HUES64 (cell line): ENCODE data around the gene GTF2F2.
"Not testable (repeated sequence)": the region's sequence is repeated elsewhere in the genome, so short reads cannot be mapped to it uniquely, and the experiment has no call there.

Source experiments
- H3K27ac ChIP-seq: 2 replicates; pipeline ENCODE4 v1.7.0; 2013; ENCODE audit warnings: low read depth, low read length, inconsistent platforms
- H3K27me3 ChIP-seq: 2 replicates; pipeline ENCODE4 v1.6.1; 2013; ENCODE audit warnings: mild to moderate bottlenecking, low read length; ENCODE audit not compliant: insufficient read depth
- H3K36me3 ChIP-seq: 2 replicates; pipeline ENCODE4 v1.6.1; 2013; ENCODE audit warnings: mild to moderate bottlenecking, low read length; ENCODE audit not compliant: insufficient read depth
- H3K4me1 ChIP-seq: 2 replicates; pipeline ENCODE4 v1.6.1; 2013; ENCODE audit warnings: mild to moderate bottlenecking, low read length, moderate library complexity; ENCODE audit not compliant: insufficient read depth
- H3K4me3 ChIP-seq: 2 replicates; pipeline ENCODE4 v1.5.1; 2013; ENCODE audit warnings: mild to moderate bottlenecking, low read length, moderate library complexity
- H3K9ac ChIP-seq: 2 replicates; pipeline ENCODE4 v1.6.1; 2013; ENCODE audit warnings: mild to moderate bottlenecking, low read depth, low read length
- H3K9me3 ChIP-seq: 2 replicates; pipeline ENCODE4 v1.6.1; 2013; ENCODE audit warnings: low read depth, low read length; ENCODE audit not compliant: insufficient read depth
- WGBS: fragments of 150-250, 120-280 bp; methylation state at CpG from one replicate; pipeline ENCODE4 v1.1.7; 2013; ENCODE audit warnings: missing lambda C conversion rate; 5-methylcytosine and 5-hydroxymethylcytosine counted together

GTF2F2 gene

GRCh38 chr13:45180713-45181601 is 60.6 kb downstream of the GTF2F2 start:
- WGBS, result 96% methylated on average over 7 of the region's 7 CpGs
- peaks cover 9% of the 10 kb centered on the region; the same call in 1 of the 2 replicates for H3K36me3 ChIP-seq
- H3K27me3 ChIP-seq, result no peaks in the 10 kb centered on the region
- no peaks in the 10 kb centered on the region for H3K9me3 ChIP-seq
- H3K9ac ChIP-seq, result no peak overlapping the region
- no peak overlapping the region for H3K27ac ChIP-seq
- H3K4me1 ChIP-seq, result peaks cover 3% of the 10 kb centered on the region; the same call in 1 of the 2 replicates
- no peak overlapping the region for H3K4me3 ChIP-seq

- no peak overlapping the region for H3K27ac ChIP-seq
- no peaks in the 10 kb centered on the region for H3K4me1 ChIP-seq
- no peaks in the 10 kb centered on the region for H3K9me3 ChIP-seq
- H3K27me3 ChIP-seq, result no peaks in the 10 kb centered on the region
- no peak overlapping the region for H3K4me3 ChIP-seq
- peaks cover 9% of the 10 kb centered on the region; the same call in 1 of the 2 replicates for H3K36me3 ChIP-seq
- WGBS, result 94% methylated on average over 4 of the region's 5 CpGs
- H3K9ac ChIP-seq, result no peak overlapping the region
Observed at GRCh38 chr13:45184693-45185092, 64.4 kb downstream of the GTF2F2 start.

GRCh38 chr13:45185286-45185685 is 65.0 kb downstream of the GTF2F2 start:
- Histone ChIP-seq H3K9me3 (no peaks in the 10 kb centered on the region), H3K4me1 (no peaks in the 10 kb centered on the region), H3K27me3 (no peaks in the 10 kb centered on the region), H3K9ac (no peak overlapping the region), H3K27ac (no peak overlapping the region), H3K36me3 (peaks cover 9% of the 10 kb centered on the region; the same call in 1 of the 2 replicates), H3K4me3 (no peak overlapping the region)
- no CpG with 5 or more reads among the region's 2 CpGs for WGBS

- H3K36me3 ChIP-seq, H3K27ac ChIP-seq, H3K4me1 ChIP-seq, H3K9me3 ChIP-seq, H3K4me3 ChIP-seq, H3K27me3 ChIP-seq, H3K9ac ChIP-seq: not testable (repeated sequence)
- 100% methylated on average over 2 of the region's 4 CpGs for WGBS
Observed at GRCh38 chr13:45189077-45189476, 68.8 kb downstream of the GTF2F2 start.

- not testable (repeated sequence) for H3K9ac ChIP-seq, H3K4me1 ChIP-seq, H3K4me3 ChIP-seq, H3K36me3 ChIP-seq, H3K27me3 ChIP-seq, H3K27ac ChIP-seq, H3K9me3 ChIP-seq
Observed at GRCh38 chr13:45189511-45189910, 69.2 kb downstream of the GTF2F2 start.

GRCh38 chr13:45191874-45192273 is 71.6 kb downstream of the GTF2F2 start:
- no peak overlapping the region for H3K9ac ChIP-seq
- H3K9me3 ChIP-seq, result no peaks in the 10 kb centered on the region
- no peak overlapping the region for H3K27ac ChIP-seq
- H3K4me1 ChIP-seq, result peaks cover 7% of the 10 kb centered on the region; the same call in 1 of the 2 replicates
- WGBS, result no CpG with 5 or more reads among the region's 1 CpG
- no peak overlapping the region for H3K4me3 ChIP-seq
- H3K36me3 ChIP-seq, result no peaks in the 10 kb centered on the region
- H3K27me3 ChIP-seq, result no peaks in the 10 kb centered on the region

GRCh38 chr13:45194081-45194939 is 74.0 kb downstream of the GTF2F2 start:
- Histone ChIP-seq H3K27me3 (no peaks in the 10 kb centered on the region), H3K9me3 (no peaks in the 10 kb centered on the region), H3K9ac (no peak overlapping the region), H3K4me1 (peaks cover 7% of the 10 kb centered on the region; the same call in 1 of the 2 replicates), H3K4me3 (no peak overlapping the region), H3K36me3 (no peaks in the 10 kb centered on the region), H3K27ac (no peak overlapping the region)
- 72% methylated on average over 15 of the region's 15 CpGs for WGBS

GRCh38 chr13:45195421-45195820 is 75.1 kb downstream of the GTF2F2 start:
- Histone ChIP-seq H3K4me1 (peaks cover 7% of the 10 kb centered on the region; the same call in 1 of the 2 replicates), H3K27ac (no peak overlapping the region), H3K9ac (no peak overlapping the region), H3K36me3 (no peaks in the 10 kb centered on the region), H3K27me3 (no peaks in the 10 kb centered on the region), H3K4me3 (no peak overlapping the region), H3K9me3 (no peaks in the 10 kb centered on the region)
- 80% methylated on average over 1 of the region's 1 CpG for WGBS

- no peak overlapping the region for H3K4me3 ChIP-seq
- no peaks in the 10 kb centered on the region for H3K27me3 ChIP-seq
- H3K27ac ChIP-seq, result no peak overlapping the region
- no peaks in the 10 kb centered on the region for H3K36me3 ChIP-seq
- H3K9me3 ChIP-seq, result no peaks in the 10 kb centered on the region
- H3K9ac ChIP-seq, result no peak overlapping the region
- WGBS, result 92% methylated on average over 3 of the region's 3 CpGs
- peaks cover 11% of the 10 kb centered on the region for H3K4me1 ChIP-seq
Observed at GRCh38 chr13:45196096-45196495, 75.8 kb downstream of the GTF2F2 start.

GRCh38 chr13:45196622-45197021 is 76.3 kb downstream of the GTF2F2 start:
- Histone ChIP-seq H3K4me1 (peaks cover 11% of the 10 kb centered on the region), H3K27me3 (no peaks in the 10 kb centered on the region), H3K9ac (no peak overlapping the region), H3K36me3 (no peaks in the 10 kb centered on the region), H3K27ac (no peak overlapping the region), H3K4me3 (no peak overlapping the region), H3K9me3 (no peaks in the 10 kb centered on the region)
- 91% methylated on average over 1 of the region's 1 CpG for WGBS

GRCh38 chr13:45198041-45198440 is 77.7 kb downstream of the GTF2F2 start:
- WGBS, result 94% methylated on average over 2 of the region's 2 CpGs
- Histone ChIP-seq H3K27me3 (no peaks in the 10 kb centered on the region), H3K36me3 (no peaks in the 10 kb centered on the region), H3K27ac (no peak overlapping the region), H3K9ac (no peak overlapping the region), H3K4me1 (peaks cover 11% of the 10 kb centered on the region), H3K4me3 (no peak overlapping the region), H3K9me3 (no peaks in the 10 kb centered on the region)
